B cell (primary cell): ENCODE measurements around the gene DENND1A. TPM values are rescaled to one million over a fixed set of nuclear protein-coding genes. Genes with fewer than 3 reads are reported as not detected.

ENCODE experiments used
- ATAC-seq: fragments of 200-7000 bp; cut with Tn5 transposase; one replicate; pipeline ENCODE4 v1.10.0; 2021; ENCODE audit warnings: low read depth, mild to moderate bottlenecking, moderate number of reproducible peaks, moderate library complexity
- CTCF ChIA-PET: fragments of 350-600 bp; sonication (Branson Sonifier 250); formaldehyde crosslinking; loops from one replicate; lab custom pipeline; 2021; ENCODE audit warnings: antibody characterized with exemption, inconsistent platforms; lab: Charles Lee
- POLR2A ChIA-PET: fragments of 350-600 bp; sonication (Branson Sonifier 250); formaldehyde crosslinking; loops from one replicate; lab custom pipeline; 2021; ENCODE audit warnings: antibody characterized with exemption; lab: Charles Lee
- DNase-seq: peaks from one replicate; pipeline ENCODE4 v3.0.0; 2013
- H2AFZ ChIP-seq: 2 replicates; pipeline ENCODE4 v1.6.1; 2012; ENCODE audit warnings: mild to moderate bottlenecking, low read depth, low read length; ENCODE audit not compliant: insufficient read depth, poor library complexity, severe bottlenecking
- H3K27ac ChIP-seq, 2 donors: 1 replicate in 1 of 2; 2 replicates in 1 of 2; pipeline ENCODE4 v1.5.1; 2012 to 2013; ENCODE audit warnings: low read length in 2 of 2, mild to moderate bottlenecking in 2 of 2, moderate library complexity in 1 of 2
- H3K27me3 ChIP-seq, 4 experiments: fragments of 200-600 bp in 1 of 4; sonication (generic) in 1 of 4; replicated peaks in 1 of 4; 1 replicate in 2 of 4; 2 replicates in 2 of 4; pipeline versions ENCODE4 v1.6.1 to v1.7.0; 2013 to 2016; ENCODE audit warnings: low read length in 3 of 4, mild to moderate bottlenecking in 2 of 4, mixed read lengths in 1 of 4, moderate library complexity in 1 of 4; ENCODE audit not compliant: insufficient read depth in 4 of 4, control insufficient read depth in 3 of 4; ENCODE audit errors: control extremely low read depth in 1 of 4
- H3K36me3 ChIP-seq, 2 experiments: replicated peaks in 1 of 2; 1 replicate in 1 of 2; 2 replicates in 1 of 2; pipeline versions ENCODE4 v1.6.1 to v1.7.1; 2013; ENCODE audit warnings: low read length in 1 of 2; ENCODE audit not compliant: insufficient read depth in 2 of 2, control insufficient read depth in 1 of 2; ENCODE audit errors: control extremely low read depth in 1 of 2, extremely low read depth in 1 of 2
- H3K4me1 ChIP-seq, 2 donors: fragments of 200-600 bp in 1 of 2; sonication (generic) in 1 of 2; 1 replicate in 1 of 2; 2 replicates in 1 of 2; pipeline versions ENCODE4 v1.5.1 to v1.6.1; 2013 to 2017; ENCODE audit warnings: low read length in 2 of 2; ENCODE audit not compliant: control insufficient read depth in 2 of 2, insufficient read depth in 2 of 2
- H3K4me2 ChIP-seq: replicated peaks from 2 replicates; pipeline ENCODE3; 2012; ENCODE audit warnings: mild to moderate bottlenecking, low read depth, low read length; ENCODE audit not compliant: poor library complexity, severe bottlenecking
- H3K4me3 ChIP-seq, 5 experiments: fragments of 200-600 bp in 1 of 5; sonication (generic) in 1 of 5; 1 replicate in 3 of 5; 2 replicates in 2 of 5; pipeline versions ENCODE4 v1.5.1 to v1.7.0; 2011 to 2016; ENCODE audit warnings: low read length in 4 of 5, mild to moderate bottlenecking in 4 of 5, low read depth in 2 of 5, control low read depth in 1 of 5, moderate library complexity in 1 of 5; ENCODE audit not compliant: insufficient read depth in 1 of 5; ENCODE audit errors: control extremely low read depth in 1 of 5, extremely low read depth in 1 of 5
- H3K79me2 ChIP-seq: fragments of 200-600 bp; sonication (generic); one replicate; pipeline ENCODE4 v1.6.0; 2016; ENCODE audit warnings: low read length; ENCODE audit not compliant: control insufficient read depth, insufficient read depth
- H3K9ac ChIP-seq: fragments of 200-600 bp; sonication (generic); 2 replicates; pipeline ENCODE4 v1.6.1; 2017; ENCODE audit warnings: mild to moderate bottlenecking, low read length, moderate library complexity
- H3K9me3 ChIP-seq, 3 donors: one replicate each; pipeline versions ENCODE4 v1.6.1 to v1.7.1; 2013; ENCODE audit warnings: low read length in 2 of 3; ENCODE audit not compliant: control insufficient read depth in 2 of 3, insufficient read depth in 1 of 3; ENCODE audit errors: control extremely low read depth in 1 of 3
- H4K20me1 ChIP-seq: 2 replicates; pipeline ENCODE4 v1.6.0; 2012; ENCODE audit warnings: mild to moderate bottlenecking, low read length; ENCODE audit not compliant: insufficient read depth, control insufficient read depth, poor library complexity, severe bottlenecking
- H3K27ac Mint-ChIP-seq: one replicate; pipeline ENCODE4 v1.8.0; 2021; ENCODE audit warnings: mixed read lengths
- H3K27me3 Mint-ChIP-seq: one replicate; pipeline ENCODE4 v1.8.0; 2021; ENCODE audit warnings: mixed read lengths
- H3K4me1 Mint-ChIP-seq: one replicate; pipeline ENCODE4 v1.8.0; 2021; ENCODE audit warnings: mixed read lengths
- H3K4me3 Mint-ChIP-seq: one replicate; pipeline ENCODE4 v1.8.0; 2021; ENCODE audit warnings: mixed read lengths
- H3K9me3 Mint-ChIP-seq: one replicate; pipeline ENCODE4 v1.8.0; 2022; ENCODE audit warnings: mixed read lengths; ENCODE audit not compliant: insufficient read depth
- CTCF ChIP-seq: fragments of 200-600 bp; IDR thresholded peaks from one replicate; pipeline ENCODE4 v1.8.0; 2022; ENCODE audit warnings: antibody characterized with exemption, mild to moderate bottlenecking
- EZH2 ChIP-seq: IDR thresholded peaks from 2 replicates; pipeline ENCODE4 v1.6.1; 2012; ENCODE audit warnings: borderline replicate concordance, low read depth, mild to moderate bottlenecking, moderate library complexity, low read length; ENCODE audit not compliant: insufficient read depth, poor library complexity, severe bottlenecking
- WGBS: methylation state at CpG from one replicate; pipeline ENCODE4 v1.1.5; 2013; ENCODE audit warnings: missing lambda C conversion rate; ENCODE audit not compliant: insufficient coverage; 5-methylcytosine and 5-hydroxymethylcytosine counted together
- intact Hi-C: fragments of 100-400 bp; cut with micrococcal nuclease; formaldehyde crosslinking; loops from one replicate; pipeline ENCODE4 v1.10.0; 2022
- polyA plus RNA-seq: library from polyadenylated mRNA; depleted of rRNA; stranded (reverse); fragments of >200 nt; gene quantifications from 2 replicates; pipeline ENCODE4 v1.2.3, GENCODE V29; 2012
- total RNA-seq, 2 donors: library from RNA; stranded (reverse); fragments of 120-200 nt in 1 of 2; gene quantifications; 1 replicate in 1 of 2; 2 replicates in 1 of 2; pipeline versions ENCODE4 v1.2.3 to v1.2.4, GENCODE V29; 2013 to 2022

DENND1A gene
- total and polyA plus RNA-seq, 2 donors (not counting 1 experiment from before 2014, with no cell fraction given), result 10.8 to 26.0 TPM

GRCh38 chr9:123361086-123361730 is 568.7 kb downstream of the DENND1A start:
- ATAC-seq (no peak), DNase-seq (no peak)
- Mint-ChIP-seq H3K27ac (no peak overlapping the region), H3K4me1 (peaks cover 16% of the 10 kb centered on the region), H3K4me3 (no peak overlapping the region), H3K9me3 (no peaks in the 10 kb centered on the region), H3K27me3 (peaks cover 3% of the 10 kb centered on the region)
- ChIA-PET CTCF (no interaction called here), POLR2A (no interaction called here)
- no peak overlapping the region for H2AFZ ChIP-seq
- TF ChIP-seq CTCF (no peak), EZH2 (no peak)
- no peak overlapping the region for H3K4me2 ChIP-seq
- H3K27ac ChIP-seq, result no peak overlapping the region
- H3K9me3 ChIP-seq, result no peaks in the 10 kb centered on the region
- intact Hi-C loops, result no loop called here
- H3K9ac ChIP-seq, result no peak overlapping the region
- H3K4me1 ChIP-seq, result peaks cover 4 to 8% of the 10 kb centered on the region in 2 donors
- whole genome bisulfite sequencing, result 94% methylated on average over 5 of the region's 10 CpGs
- H3K79me2 ChIP-seq, result no peaks in the 10 kb centered on the region
- H3K4me3 ChIP-seq, result no peak overlapping the region
- no peaks in the 10 kb centered on the region for H4K20me1 ChIP-seq
- no peaks in the 10 kb centered on the region for H3K27me3 ChIP-seq
- no peaks in the 10 kb centered on the region for H3K36me3 ChIP-seq
